B cell (primary cell): ENCODE measurements around the gene TMEM134. TPM values are rescaled to one million over a fixed set of nuclear protein-coding genes. Genes with fewer than 3 reads are reported as not detected.

ENCODE experiments used
- ATAC-seq: fragments of 200-7000 bp; cut with Tn5 transposase; one replicate; pipeline ENCODE4 v1.10.0; 2021; ENCODE audit warnings: low read depth, mild to moderate bottlenecking, moderate number of reproducible peaks, moderate library complexity
- CTCF ChIA-PET: fragments of 350-600 bp; sonication (Branson Sonifier 250); formaldehyde crosslinking; loops from one replicate; lab custom pipeline; 2021; ENCODE audit warnings: antibody characterized with exemption, inconsistent platforms; lab: Charles Lee
- POLR2A ChIA-PET: fragments of 350-600 bp; sonication (Branson Sonifier 250); formaldehyde crosslinking; loops from one replicate; lab custom pipeline; 2021; ENCODE audit warnings: antibody characterized with exemption; lab: Charles Lee
- DNase-seq: peaks from one replicate; pipeline ENCODE4 v3.0.0; 2013
- H2AFZ ChIP-seq: 2 replicates; pipeline ENCODE4 v1.6.1; 2012; ENCODE audit warnings: mild to moderate bottlenecking, low read depth, low read length; ENCODE audit not compliant: insufficient read depth, poor library complexity, severe bottlenecking
- H3K27ac ChIP-seq, 2 donors: 1 replicate in 1 of 2; 2 replicates in 1 of 2; pipeline ENCODE4 v1.5.1; 2012 to 2013; ENCODE audit warnings: low read length in 2 of 2, mild to moderate bottlenecking in 2 of 2, moderate library complexity in 1 of 2
- H3K27me3 ChIP-seq, 4 experiments: fragments of 200-600 bp in 1 of 4; sonication (generic) in 1 of 4; replicated peaks in 1 of 4; 1 replicate in 2 of 4; 2 replicates in 2 of 4; pipeline versions ENCODE4 v1.6.1 to v1.7.0; 2013 to 2016; ENCODE audit warnings: low read length in 3 of 4, mild to moderate bottlenecking in 2 of 4, mixed read lengths in 1 of 4, moderate library complexity in 1 of 4; ENCODE audit not compliant: insufficient read depth in 4 of 4, control insufficient read depth in 3 of 4; ENCODE audit errors: control extremely low read depth in 1 of 4
- H3K36me3 ChIP-seq, 2 experiments: replicated peaks in 1 of 2; 1 replicate in 1 of 2; 2 replicates in 1 of 2; pipeline versions ENCODE4 v1.6.1 to v1.7.1; 2013; ENCODE audit warnings: low read length in 1 of 2; ENCODE audit not compliant: insufficient read depth in 2 of 2, control insufficient read depth in 1 of 2; ENCODE audit errors: control extremely low read depth in 1 of 2, extremely low read depth in 1 of 2
- H3K4me1 ChIP-seq, 2 donors: fragments of 200-600 bp in 1 of 2; sonication (generic) in 1 of 2; 1 replicate in 1 of 2; 2 replicates in 1 of 2; pipeline versions ENCODE4 v1.5.1 to v1.6.1; 2013 to 2017; ENCODE audit warnings: low read length in 2 of 2; ENCODE audit not compliant: control insufficient read depth in 2 of 2, insufficient read depth in 2 of 2
- H3K4me2 ChIP-seq: replicated peaks from 2 replicates; pipeline ENCODE3; 2012; ENCODE audit warnings: mild to moderate bottlenecking, low read depth, low read length; ENCODE audit not compliant: poor library complexity, severe bottlenecking
- H3K4me3 ChIP-seq, 5 experiments: fragments of 200-600 bp in 1 of 5; sonication (generic) in 1 of 5; 1 replicate in 3 of 5; 2 replicates in 2 of 5; pipeline versions ENCODE4 v1.5.1 to v1.7.0; 2011 to 2016; ENCODE audit warnings: low read length in 4 of 5, mild to moderate bottlenecking in 4 of 5, low read depth in 2 of 5, control low read depth in 1 of 5, moderate library complexity in 1 of 5; ENCODE audit not compliant: insufficient read depth in 1 of 5; ENCODE audit errors: control extremely low read depth in 1 of 5, extremely low read depth in 1 of 5
- H3K79me2 ChIP-seq: fragments of 200-600 bp; sonication (generic); one replicate; pipeline ENCODE4 v1.6.0; 2016; ENCODE audit warnings: low read length; ENCODE audit not compliant: control insufficient read depth, insufficient read depth
- H3K9ac ChIP-seq: fragments of 200-600 bp; sonication (generic); 2 replicates; pipeline ENCODE4 v1.6.1; 2017; ENCODE audit warnings: mild to moderate bottlenecking, low read length, moderate library complexity
- H3K9me3 ChIP-seq, 3 donors: one replicate each; pipeline versions ENCODE4 v1.6.1 to v1.7.1; 2013; ENCODE audit warnings: low read length in 2 of 3; ENCODE audit not compliant: control insufficient read depth in 2 of 3, insufficient read depth in 1 of 3; ENCODE audit errors: control extremely low read depth in 1 of 3
- H4K20me1 ChIP-seq: 2 replicates; pipeline ENCODE4 v1.6.0; 2012; ENCODE audit warnings: mild to moderate bottlenecking, low read length; ENCODE audit not compliant: insufficient read depth, control insufficient read depth, poor library complexity, severe bottlenecking
- H3K27ac Mint-ChIP-seq: one replicate; pipeline ENCODE4 v1.8.0; 2021; ENCODE audit warnings: mixed read lengths
- H3K27me3 Mint-ChIP-seq: one replicate; pipeline ENCODE4 v1.8.0; 2021; ENCODE audit warnings: mixed read lengths
- H3K4me1 Mint-ChIP-seq: one replicate; pipeline ENCODE4 v1.8.0; 2021; ENCODE audit warnings: mixed read lengths
- H3K4me3 Mint-ChIP-seq: one replicate; pipeline ENCODE4 v1.8.0; 2021; ENCODE audit warnings: mixed read lengths
- H3K9me3 Mint-ChIP-seq: one replicate; pipeline ENCODE4 v1.8.0; 2022; ENCODE audit warnings: mixed read lengths; ENCODE audit not compliant: insufficient read depth
- CTCF ChIP-seq: fragments of 200-600 bp; IDR thresholded peaks from one replicate; pipeline ENCODE4 v1.8.0; 2022; ENCODE audit warnings: antibody characterized with exemption, mild to moderate bottlenecking
- EZH2 ChIP-seq: IDR thresholded peaks from 2 replicates; pipeline ENCODE4 v1.6.1; 2012; ENCODE audit warnings: borderline replicate concordance, low read depth, mild to moderate bottlenecking, moderate library complexity, low read length; ENCODE audit not compliant: insufficient read depth, poor library complexity, severe bottlenecking
- WGBS: methylation state at CpG from one replicate; pipeline ENCODE4 v1.1.5; 2013; ENCODE audit warnings: missing lambda C conversion rate; ENCODE audit not compliant: insufficient coverage; 5-methylcytosine and 5-hydroxymethylcytosine counted together
- intact Hi-C: fragments of 100-400 bp; cut with micrococcal nuclease; formaldehyde crosslinking; loops from one replicate; pipeline ENCODE4 v1.10.0; 2022
- polyA plus RNA-seq: library from polyadenylated mRNA; depleted of rRNA; stranded (reverse); fragments of >200 nt; gene quantifications from 2 replicates; pipeline ENCODE4 v1.2.3, GENCODE V29; 2012
- total RNA-seq, 2 donors: library from RNA; stranded (reverse); fragments of 120-200 nt in 1 of 2; gene quantifications; 1 replicate in 1 of 2; 2 replicates in 1 of 2; pipeline versions ENCODE4 v1.2.3 to v1.2.4, GENCODE V29; 2013 to 2022

Gene TMEM134
- total and polyA plus RNA-seq, 2 donors (not counting 1 experiment from before 2014, with no cell fraction given) = 167 to 197 TPM

GRCh38 chr11:67504005-67504949 lies 35.2 kb upstream of the TMEM134 start:
- peak overlapping the region; percentile 92 for H3K4me3 Mint-ChIP-seq
- no peak for TF ChIP-seq EZH2
- no peak for TF ChIP-seq CTCF
- H3K79me2 ChIP-seq = peaks cover 47% of the 10 kb centered on the region
- H3K9me3 Mint-ChIP-seq = no peaks in the 10 kb centered on the region
- H3K4me1 ChIP-seq = peaks cover 40 to 50% of the 10 kb centered on the region in 2 donors
- peak overlapping the region; percentile 39 to 92 (median 88) for H3K4me3 ChIP-seq
- H3K27me3 Mint-ChIP-seq = no peaks in the 10 kb centered on the region
- H3K9ac ChIP-seq = peak overlapping the region; percentile 89
- no peaks in the 10 kb centered on the region for H3K9me3 ChIP-seq
- H3K27me3 ChIP-seq = no peaks in the 10 kb centered on the region
- no peak for ATAC-seq
- WGBS = 4% methylated on average over 101 of the region's 101 CpGs
- CTCF ChIA-PET = interaction anchor here (1.4 to 2.8 kb wide), 6 partner anchors 16 to 158 kb away, joined by 5 to 20 read pairs (median 8); partner anchors contain the start of genes PPP1CA, RAD9A and TBC1D10C
- H3K27ac ChIP-seq = peak overlapping the region; percentile 52 to 98
- intact Hi-C loops = loop anchor here (2.0 kb wide), 1 partner anchor 215 kb away; the partner anchor contains the start of gene ANKRD13D
- peak overlapping the region; percentile 97 for H3K4me2 ChIP-seq
- no peak for DNase-seq
- H4K20me1 ChIP-seq = peaks cover 74% of the 10 kb centered on the region
- H2AFZ ChIP-seq = peak overlapping the region; percentile 74
- peaks cover 0 to 47% of the 10 kb centered on the region in 2 experiments for H3K36me3 ChIP-seq
- POLR2A ChIA-PET = interaction anchor here (0.5 to 2.1 kb wide), 8 partner anchors 21 to 373 kb away, joined by 3 to 13 read pairs (median 5); partner anchors contain the start of genes AIP, PPP1CA, PTPRCAP and RAD9A
- H3K4me1 Mint-ChIP-seq = peaks cover 48% of the 10 kb centered on the region
- H3K27ac Mint-ChIP-seq = peak overlapping the region; percentile 90
